HepG2 (cell line): ENCODE measurements around the gene CHDH. TPM values are rescaled to one million over a fixed set of nuclear protein-coding genes. Genes with fewer than 3 reads are reported as not detected.

Experiments used
- BRCA1 ChIP-seq: sonication (generic); formaldehyde crosslinking; IDR thresholded peaks from 2 replicates; pipeline ENCODE4 v1.4.0; 2020; ENCODE audit warnings: missing genetic modification reagents
- BRD4 ChIP-seq: sonication (generic); formaldehyde crosslinking; IDR thresholded peaks from 2 replicates; pipeline ENCODE4 v1.4.0; 2020; ENCODE audit warnings: missing genetic modification reagents
- FOXM1 ChIP-seq: sonication (generic); formaldehyde crosslinking; IDR thresholded peaks from 2 replicates; pipeline ENCODE4 v1.5.0; 2020; ENCODE audit warnings: missing genetic modification reagents
- HDAC1 ChIP-seq: sonication (generic); formaldehyde crosslinking; IDR thresholded peaks from 2 replicates; pipeline ENCODE4 v1.5.1; 2020; ENCODE audit warnings: mild to moderate bottlenecking, missing genetic modification reagents
- KLF13 ChIP-seq: sonication (generic); formaldehyde crosslinking; IDR thresholded peaks from 2 replicates; pipeline ENCODE4 v1.4.0; 2020; ENCODE audit warnings: mild to moderate bottlenecking, missing genetic modification reagents
- RCOR2 ChIP-seq: IDR thresholded peaks from 2 replicates; pipeline ENCODE4 v1.6.1; 2016; ENCODE audit warnings: missing biosample characterization, missing genetic modification reagents
- SP1 ChIP-seq, 2 experiments: fragments of 450-650 bp in 1 of 2; sonication (generic) in 1 of 2; formaldehyde crosslinking in 1 of 2; IDR thresholded peaks; 2 replicates each; pipeline versions ENCODE4 v1.4.0 to v1.6.1; 2016 to 2020; ENCODE audit warnings: missing genetic modification reagents in 1 of 2
- U2AF1 ChIP-seq: fragments of 200-400 bp; formaldehyde crosslinking; optimal IDR thresholded peaks from 2 replicates; pipeline ENCODE3; 2017; ENCODE audit warnings: mild to moderate bottlenecking, low read depth, low read length
- ZBTB7B ChIP-seq: sonication (generic); formaldehyde crosslinking; IDR thresholded peaks from 2 replicates; pipeline ENCODE4 v1.4.0; 2020; ENCODE audit warnings: missing genetic modification reagents
- ZFP36 ChIP-seq: fragments of 150-350 bp; IDR thresholded peaks from 2 replicates; pipeline ENCODE4 v1.6.1; 2018; ENCODE audit warnings: borderline replicate concordance, low read length, low read depth; ENCODE audit not compliant: partially characterized antibody
- ZNF160 ChIP-seq: sonication (generic); formaldehyde crosslinking; IDR thresholded peaks from 2 replicates; pipeline ENCODE4 v1.8.0; 2022; ENCODE audit warnings: mild to moderate bottlenecking, inconsistent platforms, missing genetic modification reagents
- ZNF33A ChIP-seq: sonication (generic); formaldehyde crosslinking; IDR thresholded peaks from 2 replicates; pipeline ENCODE4 v1.5.1; 2020; ENCODE audit warnings: missing genetic modification reagents, mild to moderate bottlenecking, moderate library complexity, borderline replicate concordance
- ZNF547 ChIP-seq: sonication (generic); formaldehyde crosslinking; IDR thresholded peaks from 2 replicates; pipeline ENCODE4 v1.5.1; 2020; ENCODE audit warnings: mild to moderate bottlenecking, missing genetic modification reagents
- ZNF558 ChIP-seq: sonication (generic); formaldehyde crosslinking; IDR thresholded peaks from 2 replicates; pipeline ENCODE4 v1.9.0; 2022; ENCODE audit warnings: mild to moderate bottlenecking, missing genetic modification reagents, borderline replicate concordance
- ZNF614 ChIP-seq: IDR thresholded peaks from 2 replicates; pipeline ENCODE4 v1.6.1; 2018; ENCODE audit warnings: missing biosample characterization, missing genetic modification reagents, inconsistent platforms, borderline replicate concordance
- ZNF660 ChIP-seq: sonication (generic); formaldehyde crosslinking; IDR thresholded peaks from 2 replicates; pipeline ENCODE4 v1.5.1; 2020; ENCODE audit warnings: mild to moderate bottlenecking, low read depth, missing genetic modification reagents, borderline replicate concordance
- polyA plus RNA-seq, 8 experiments: library from polyadenylated mRNA; depleted of rRNA in 3 of 8; stranded (reverse) in 7 of 8; unstranded in 1 of 8; fragments of >200 nt; fragmentation: Illumina TruSeq in 4 of 8; extraction: Trizol in 4 of 8; gene quantifications; 2 replicates each; pipeline versions ENCODE4 v1.2.1 to v1.2.3, GENCODE V29; 2011 to 2016; ENCODE audit warnings: low read depth in 4 of 8, missing spikeins in 1 of 8, mixed read lengths in 1 of 8; ENCODE audit not compliant: insufficient read depth in 1 of 8
- total RNA-seq, 5 experiments: library from RNA; depleted of rRNA; stranded (reverse); fragments of >200 nt; fragmentation: Illumina TruSeq; extraction: Trizol; gene quantifications; 2 replicates each; pipeline ENCODE4 v1.2.3, GENCODE V29; 2016; ENCODE audit warnings: low read depth in 1 of 5
- TF ChIP-seq, protein P1 (sequence below): IDR thresholded peaks from 2 replicates; pipeline ENCODE4 v1.6.1; 2012; ENCODE audit warnings: low read length, improper control_type of control experiment
- TF ChIP-seq, protein P2 (sequence below): IDR thresholded peaks from 2 replicates; pipeline ENCODE4 v1.6.1; 2012; ENCODE audit warnings: inconsistent platforms
- TF ChIP-seq, protein P3 (sequence below): IDR thresholded peaks from 2 replicates; pipeline ENCODE4 v1.6.1; 2016; ENCODE audit warnings: low read depth
- TF ChIP-seq, protein P4 (sequence below): sonication (generic); formaldehyde crosslinking; IDR thresholded peaks from 2 replicates; pipeline ENCODE4 v1.4.0; 2020; ENCODE audit warnings: mild to moderate bottlenecking, missing genetic modification reagents

The CHDH gene
- total and polyA plus RNA-seq, 2 of the 13 experiments (the other 11 are each of a cell fraction or from before 2014, with no cell fraction given) = 28.1 to 48.9 TPM

DNA sequence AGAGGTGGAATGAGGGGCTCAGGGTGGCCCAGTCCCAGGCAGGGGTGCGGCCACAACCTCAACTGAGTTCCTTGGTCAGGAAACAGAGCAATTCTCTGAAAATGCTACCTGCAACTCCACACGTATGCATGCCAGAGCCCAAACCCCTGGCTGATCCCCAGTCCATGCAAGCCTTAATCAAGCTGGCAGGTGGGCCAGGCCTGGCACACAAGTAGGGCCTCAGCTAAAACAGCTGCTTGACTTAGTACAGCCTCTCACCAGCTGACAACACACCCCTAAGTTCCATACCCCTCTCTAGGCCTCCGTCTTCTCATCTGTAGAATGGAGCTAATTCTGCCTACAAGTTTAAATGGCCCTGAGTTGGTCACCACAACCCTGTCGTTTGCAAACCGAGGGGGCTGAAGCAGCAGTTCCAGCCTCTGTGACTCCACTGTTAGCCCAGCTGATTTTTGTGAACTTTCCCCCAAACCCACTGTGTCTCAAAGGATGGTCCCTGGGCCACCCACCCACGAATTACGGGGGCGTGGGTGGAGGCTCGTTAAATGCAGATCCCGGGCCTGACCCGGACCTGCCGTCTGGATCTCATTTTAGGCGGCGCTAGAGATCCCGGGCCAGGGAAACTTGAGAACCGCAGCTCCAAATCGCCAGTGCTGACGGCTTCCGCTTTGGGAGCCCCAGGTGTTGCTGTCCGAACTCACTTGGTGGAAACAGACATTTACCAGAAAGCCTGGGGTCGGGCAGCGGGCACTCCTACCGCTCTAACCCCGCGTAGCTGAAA is 927 bp downstream of the CHDH start (continued):
- TF ChIP-seq, protein P1, sequence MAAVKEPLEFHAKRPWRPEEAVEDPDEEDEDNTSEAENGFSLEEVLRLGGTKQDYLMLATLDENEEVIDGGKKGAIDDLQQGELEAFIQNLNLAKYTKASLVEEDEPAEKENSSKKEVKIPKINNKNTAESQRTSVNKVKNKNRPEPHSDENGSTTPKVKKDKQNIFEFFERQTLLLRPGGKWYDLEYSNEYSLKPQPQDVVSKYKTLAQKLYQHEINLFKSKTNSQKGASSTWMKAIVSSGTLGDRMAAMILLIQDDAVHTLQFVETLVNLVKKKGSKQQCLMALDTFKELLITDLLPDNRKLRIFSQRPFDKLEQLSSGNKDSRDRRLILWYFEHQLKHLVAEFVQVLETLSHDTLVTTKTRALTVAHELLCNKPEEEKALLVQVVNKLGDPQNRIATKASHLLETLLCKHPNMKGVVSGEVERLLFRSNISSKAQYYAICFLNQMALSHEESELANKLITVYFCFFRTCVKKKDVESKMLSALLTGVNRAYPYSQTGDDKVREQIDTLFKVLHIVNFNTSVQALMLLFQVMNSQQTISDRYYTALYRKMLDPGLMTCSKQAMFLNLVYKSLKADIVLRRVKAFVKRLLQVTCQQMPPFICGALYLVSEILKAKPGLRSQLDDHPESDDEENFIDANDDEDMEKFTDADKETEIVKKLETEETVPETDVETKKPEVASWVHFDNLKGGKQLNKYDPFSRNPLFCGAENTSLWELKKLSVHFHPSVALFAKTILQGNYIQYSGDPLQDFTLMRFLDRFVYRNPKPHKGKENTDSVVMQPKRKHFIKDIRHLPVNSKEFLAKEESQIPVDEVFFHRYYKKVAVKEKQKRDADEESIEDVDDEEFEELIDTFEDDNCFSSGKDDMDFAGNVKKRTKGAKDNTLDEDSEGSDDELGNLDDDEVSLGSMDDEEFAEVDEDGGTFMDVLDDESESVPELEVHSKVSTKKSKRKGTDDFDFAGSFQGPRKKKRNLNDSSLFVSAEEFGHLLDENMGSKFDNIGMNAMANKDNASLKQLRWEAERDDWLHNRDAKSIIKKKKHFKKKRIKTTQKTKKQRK = no peak
- no peak for TF ChIP-seq ZBTB7B (CRISPR knock-in tag)
- TF ChIP-seq, protein P2, sequence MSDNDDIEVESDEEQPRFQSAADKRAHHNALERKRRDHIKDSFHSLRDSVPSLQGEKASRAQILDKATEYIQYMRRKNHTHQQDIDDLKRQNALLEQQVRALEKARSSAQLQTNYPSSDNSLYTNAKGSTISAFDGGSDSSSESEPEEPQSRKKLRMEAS = no peak
- TF ChIP-seq ZFP36 = no peak
- TF ChIP-seq ZNF614 (CRISPR knock-in tag) = no peak
- 0 out of 2 replicates have a peak, but pooled peaks have one; percentile 1 for TF ChIP-seq ZNF558 (CRISPR knock-in tag)
- TF ChIP-seq HDAC1 (CRISPR knock-in tag) = no peak; the same call in 1 of the 2 replicates
- no peak for TF ChIP-seq RCOR2 (CRISPR knock-in tag)
- no peak for TF ChIP-seq KLF13
- no peak for TF ChIP-seq ZNF547 (CRISPR knock-in tag)
- TF ChIP-seq ZNF160 (CRISPR knock-in tag) = no peak
- no peak for TF ChIP-seq FOXM1 (CRISPR knock-in tag)
- TF ChIP-seq BRD4 = no peak
- TF ChIP-seq, protein P3, sequence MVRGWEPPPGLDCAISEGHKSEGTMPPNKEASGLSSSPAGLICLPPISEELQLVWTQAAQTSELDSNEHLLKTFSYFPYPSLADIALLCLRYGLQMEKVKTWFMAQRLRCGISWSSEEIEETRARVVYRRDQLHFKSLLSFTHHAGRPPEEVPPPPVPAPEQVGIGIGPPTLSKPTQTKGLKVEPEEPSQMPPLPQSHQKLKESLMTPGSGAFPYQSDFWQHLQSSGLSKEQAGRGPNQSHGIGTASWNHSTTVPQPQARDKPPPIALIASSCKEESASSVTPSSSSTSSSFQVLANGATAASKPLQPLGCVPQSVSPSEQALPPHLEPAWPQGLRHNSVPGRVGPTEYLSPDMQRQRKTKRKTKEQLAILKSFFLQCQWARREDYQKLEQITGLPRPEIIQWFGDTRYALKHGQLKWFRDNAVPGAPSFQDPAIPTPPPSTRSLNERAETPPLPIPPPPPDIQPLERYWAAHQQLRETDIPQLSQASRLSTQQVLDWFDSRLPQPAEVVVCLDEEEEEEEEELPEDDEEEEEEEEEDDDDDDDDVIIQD (CRISPR knock-in tag) = no peak
- no peak for TF ChIP-seq BRCA1 (CRISPR knock-in tag)
- TF ChIP-seq SP1 (IDR thresholded peaks at IDR 0.05) = no peak
- TF ChIP-seq SP1 (CRISPR knock-in tag; IDR thresholded peaks at IDR 0.05) = no peak
- TF ChIP-seq ZNF660 (CRISPR knock-in tag) = no peak
- peak; percentile 90 for TF ChIP-seq U2AF1
- TF ChIP-seq, protein P4, sequence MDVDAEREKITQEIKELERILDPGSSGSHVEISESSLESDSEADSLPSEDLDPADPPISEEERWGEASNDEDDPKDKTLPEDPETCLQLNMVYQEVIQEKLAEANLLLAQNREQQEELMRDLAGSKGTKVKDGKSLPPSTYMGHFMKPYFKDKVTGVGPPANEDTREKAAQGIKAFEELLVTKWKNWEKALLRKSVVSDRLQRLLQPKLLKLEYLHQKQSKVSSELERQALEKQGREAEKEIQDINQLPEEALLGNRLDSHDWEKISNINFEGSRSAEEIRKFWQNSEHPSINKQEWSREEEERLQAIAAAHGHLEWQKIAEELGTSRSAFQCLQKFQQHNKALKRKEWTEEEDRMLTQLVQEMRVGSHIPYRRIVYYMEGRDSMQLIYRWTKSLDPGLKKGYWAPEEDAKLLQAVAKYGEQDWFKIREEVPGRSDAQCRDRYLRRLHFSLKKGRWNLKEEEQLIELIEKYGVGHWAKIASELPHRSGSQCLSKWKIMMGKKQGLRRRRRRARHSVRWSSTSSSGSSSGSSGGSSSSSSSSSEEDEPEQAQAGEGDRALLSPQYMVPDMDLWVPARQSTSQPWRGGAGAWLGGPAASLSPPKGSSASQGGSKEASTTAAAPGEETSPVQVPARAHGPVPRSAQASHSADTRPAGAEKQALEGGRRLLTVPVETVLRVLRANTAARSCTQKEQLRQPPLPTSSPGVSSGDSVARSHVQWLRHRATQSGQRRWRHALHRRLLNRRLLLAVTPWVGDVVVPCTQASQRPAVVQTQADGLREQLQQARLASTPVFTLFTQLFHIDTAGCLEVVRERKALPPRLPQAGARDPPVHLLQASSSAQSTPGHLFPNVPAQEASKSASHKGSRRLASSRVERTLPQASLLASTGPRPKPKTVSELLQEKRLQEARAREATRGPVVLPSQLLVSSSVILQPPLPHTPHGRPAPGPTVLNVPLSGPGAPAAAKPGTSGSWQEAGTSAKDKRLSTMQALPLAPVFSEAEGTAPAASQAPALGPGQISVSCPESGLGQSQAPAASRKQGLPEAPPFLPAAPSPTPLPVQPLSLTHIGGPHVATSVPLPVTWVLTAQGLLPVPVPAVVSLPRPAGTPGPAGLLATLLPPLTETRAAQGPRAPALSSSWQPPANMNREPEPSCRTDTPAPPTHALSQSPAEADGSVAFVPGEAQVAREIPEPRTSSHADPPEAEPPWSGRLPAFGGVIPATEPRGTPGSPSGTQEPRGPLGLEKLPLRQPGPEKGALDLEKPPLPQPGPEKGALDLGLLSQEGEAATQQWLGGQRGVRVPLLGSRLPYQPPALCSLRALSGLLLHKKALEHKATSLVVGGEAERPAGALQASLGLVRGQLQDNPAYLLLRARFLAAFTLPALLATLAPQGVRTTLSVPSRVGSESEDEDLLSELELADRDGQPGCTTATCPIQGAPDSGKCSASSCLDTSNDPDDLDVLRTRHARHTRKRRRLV (CRISPR knock-in tag) = no peak; the same call in none of the 2 replicates
- no peak for TF ChIP-seq ZNF33A (CRISPR knock-in tag)
